ENCODE results near the gene PSMA3.

Gene PSMA3

GRCh38 chr14:58272588-58273372 is 28.1 kb downstream of the PSMA3 start:
- DNase-seq: no peak

- DNase-seq: no peak
These were observed 30.2 kb downstream of the PSMA3 start for GRCh38 chr14:58274881-58275280.

- DNase-seq: no peak
These were observed 31.0 kb downstream of the PSMA3 start for GRCh38 chr14:58275527-58276190.

- no peak for DNase-seq
These were observed 31.6 kb downstream of the PSMA3 start for GRCh38 chr14:58276208-58276607.

GRCh38 chr14:58278177-58278576 is 33.5 kb downstream of the PSMA3 start:
- no peak for DNase-seq

- peak; percentile 18 to 88 for DNase-seq
These were observed 36.5 kb downstream of the PSMA3 start for GRCh38 chr14:58280954-58281787.

- DNase-seq: no peak
These were observed 37.3 kb downstream of the PSMA3 start for GRCh38 chr14:58281969-58282368.

GRCh38 chr14:58282925-58283593 is 38.4 kb downstream of the PSMA3 start:
- DNase-seq: no peak

- no peak for DNase-seq
These were observed 39.1 kb downstream of the PSMA3 start for GRCh38 chr14:58283730-58284129.

- DNase-seq: no peak
These were observed 40.5 kb downstream of the PSMA3 start for GRCh38 chr14:58285132-58285531.

GRCh38 chr14:58287607-58288042 is 43.0 kb downstream of the PSMA3 start:
- DNase-seq: no peak

GRCh38 chr14:58288106-58288792 is 43.6 kb downstream of the PSMA3 start:
- DNase-seq: no peak

GRCh38 chr14:58291646-58292045 is 47.0 kb downstream of the PSMA3 start:
- no peak for DNase-seq

GRCh38 chr14:58292187-58292586 is 47.5 kb downstream of the PSMA3 start:
- DNase-seq: no peak

GRCh38 chr14:58294201-58294600 is 49.6 kb downstream of the PSMA3 start:
- DNase-seq: no peak

GRCh38 chr14:58296726-58297125 is 52.1 kb downstream of the PSMA3 start:
- no peak for DNase-seq

- DNase-seq: no peak
These were observed 52.7 kb downstream of the PSMA3 start for GRCh38 chr14:58297412-58297761.

- peak; percentile 93 to 100 for DNase-seq
These were observed 53.3 kb downstream of the PSMA3 start for GRCh38 chr14:58297762-58298476.

- DNase-seq: peak in 1 of 2 donors; percentile 68
These were observed 54.1 kb downstream of the PSMA3 start, which contains the start of gene ARID4A for GRCh38 chr14:58298477-58299400. TSS of gene ARID4A (plus strand) at chr14:58298555. CDS start at chr14:58299855, 1,300 bp downstream.
